Tibial nerve (tissue), 4 donors: Measurements from ENCODE around the gene DGKH.

ENCODE experiments used
- CTCF ChIP-seq, 5 experiments: fragments of 200-600 bp in 3 of 5; fragments of 450-650 bp in 2 of 5; sonication (generic) in 3 of 5; IDR thresholded peaks; one replicate each; pipeline ENCODE4 v1.5.1; 2016 to 2019; ENCODE audit warnings: antibody characterized with exemption in 5 of 5, mild to moderate bottlenecking in 3 of 5, moderate library complexity in 2 of 5
- EP300 ChIP-seq, 2 donors: sonication (generic); formaldehyde crosslinking; IDR thresholded peaks; one replicate each; pipeline ENCODE4 v1.6.1; 2017; ENCODE audit warnings: antibody characterized with exemption in 2 of 2, mild to moderate bottlenecking in 1 of 2
- POLR2A ChIP-seq, 2 donors: fragments of 450-650 bp; IDR thresholded peaks; one replicate each; pipeline ENCODE4 v1.6.1; 2017; ENCODE audit warnings: antibody characterized with exemption in 2 of 2, mild to moderate bottlenecking in 2 of 2, moderate library complexity in 2 of 2

- TF ChIP-seq CTCF (IDR thresholded peaks at IDR 0.05): no peak
- TF ChIP-seq POLR2A (IDR thresholded peaks at IDR 0.05): no peak
- TF ChIP-seq EP300 (IDR thresholded peaks at IDR 0.05): no peak
These were observed 26.6 kb upstream of the DGKH start for GRCh38 chr13:42021851-42022250.
